GM12872 (cell line): ENCODE data around the gene BLTP2.
A peak's percentile ranks its signal among the peaks of the same experiment; 100 is the strongest.

Experiments used
- TF ChIP-seq, protein P1 (sequence below): IDR thresholded peaks from 3 replicates; pipeline ENCODE4 v1.5.1; 2011; ENCODE audit warnings: low read depth, mild to moderate bottlenecking, low read length, moderate library complexity; ENCODE audit not compliant: insufficient read depth

Gene BLTP2

GRCh38 chr17:28620010-28620409 is 24.9 kb downstream of the BLTP2 start:
- TF ChIP-seq, protein P1, sequence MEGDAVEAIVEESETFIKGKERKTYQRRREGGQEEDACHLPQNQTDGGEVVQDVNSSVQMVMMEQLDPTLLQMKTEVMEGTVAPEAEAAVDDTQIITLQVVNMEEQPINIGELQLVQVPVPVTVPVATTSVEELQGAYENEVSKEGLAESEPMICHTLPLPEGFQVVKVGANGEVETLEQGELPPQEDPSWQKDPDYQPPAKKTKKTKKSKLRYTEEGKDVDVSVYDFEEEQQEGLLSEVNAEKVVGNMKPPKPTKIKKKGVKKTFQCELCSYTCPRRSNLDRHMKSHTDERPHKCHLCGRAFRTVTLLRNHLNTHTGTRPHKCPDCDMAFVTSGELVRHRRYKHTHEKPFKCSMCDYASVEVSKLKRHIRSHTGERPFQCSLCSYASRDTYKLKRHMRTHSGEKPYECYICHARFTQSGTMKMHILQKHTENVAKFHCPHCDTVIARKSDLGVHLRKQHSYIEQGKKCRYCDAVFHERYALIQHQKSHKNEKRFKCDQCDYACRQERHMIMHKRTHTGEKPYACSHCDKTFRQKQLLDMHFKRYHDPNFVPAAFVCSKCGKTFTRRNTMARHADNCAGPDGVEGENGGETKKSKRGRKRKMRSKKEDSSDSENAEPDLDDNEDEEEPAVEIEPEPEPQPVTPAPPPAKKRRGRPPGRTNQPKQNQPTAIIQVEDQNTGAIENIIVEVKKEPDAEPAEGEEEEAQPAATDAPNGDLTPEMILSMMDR, result no peak

DNA sequence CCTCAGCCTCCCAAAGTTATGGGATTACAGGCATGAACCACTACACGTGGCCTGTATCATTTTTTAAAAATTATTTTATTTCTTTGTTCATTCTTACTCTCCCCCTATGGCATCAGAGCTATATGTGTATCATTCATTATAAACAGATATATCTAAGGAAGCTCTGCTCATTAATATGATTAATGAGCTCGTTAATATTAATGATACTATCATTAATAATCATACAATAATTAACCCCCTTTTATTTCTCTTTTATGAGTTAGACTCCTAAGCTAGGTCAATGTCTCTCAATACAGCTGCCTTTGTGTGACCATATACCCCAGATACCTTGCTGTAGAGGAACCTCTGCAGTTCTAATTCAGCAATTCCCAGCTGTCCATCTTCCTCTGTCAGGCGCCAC is 26.5 kb downstream of the BLTP2 start:
- TF ChIP-seq, protein P1, result no peak

- TF ChIP-seq, protein P1, result no peak
Observed at GRCh38 chr17:28616281-28616680, 28.7 kb downstream of the BLTP2 start.

DNA sequence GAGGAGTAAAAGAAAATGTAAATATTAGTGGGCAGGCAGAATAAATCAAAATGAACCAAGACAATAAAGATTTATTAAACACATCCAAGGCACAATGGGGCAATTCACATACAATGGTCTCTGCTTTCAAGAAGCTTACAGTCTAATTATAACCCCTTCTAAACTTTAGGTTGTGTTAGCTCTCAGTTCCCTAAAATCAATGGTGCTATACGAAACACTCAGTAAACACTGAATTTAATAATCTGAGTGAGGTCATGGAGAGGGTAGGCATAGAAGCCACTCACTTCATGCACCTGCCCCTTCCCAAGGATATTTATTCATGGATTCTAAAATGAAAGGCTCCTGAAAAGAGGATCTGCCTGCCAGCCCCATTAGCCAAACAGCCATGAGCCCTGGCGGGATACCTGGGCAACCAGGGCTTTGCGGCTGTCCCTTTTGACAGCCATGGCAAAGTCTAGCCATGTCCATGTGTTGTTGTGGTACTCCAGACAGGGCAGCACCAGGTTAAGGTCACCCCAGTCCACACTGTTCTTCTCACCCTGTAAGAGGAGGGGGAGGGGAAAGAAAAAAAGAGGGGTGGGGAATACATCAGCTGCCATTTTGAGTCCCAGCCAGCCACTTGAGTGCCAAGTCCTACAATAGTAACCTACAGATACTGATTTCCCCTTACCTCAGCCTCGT is 29.6 kb downstream of the BLTP2 start:
- TF ChIP-seq, protein P1, result no peak

- TF ChIP-seq, protein P1, result no peak
Observed at GRCh38 chr17:28613931-28614381, 31.0 kb downstream of the BLTP2 start, which contains the start of gene RSKR. TSS of gene RSKR (minus strand) at chr17:28614185. CDS start at chr17:28614161, 24 bp downstream.

GRCh38 chr17:28612936-28613872 is 31.8 kb downstream of the BLTP2 start:
- TF ChIP-seq, protein P1, result peak; percentile 73

GRCh38 chr17:28612531-28612930 is 32.4 kb downstream of the BLTP2 start:
- TF ChIP-seq, protein P1, result no peak
